NCI-H226 (cell line): ENCODE data around the gene TMEM252.

Source experiments
- DNase-seq: peaks from one replicate; pipeline ENCODE4 v3.0.0-alpha.2; 2015

TMEM252 gene

GRCh38 chr9:68495247-68495646 lies 45.4 kb downstream of the TMEM252 start:
- DNase-seq = no peak

- DNase-seq = no peak
These were observed 46.6 kb downstream of the TMEM252 start for GRCh38 chr9:68493958-68494577.

- no peak for DNase-seq
These were observed 47.1 kb downstream of the TMEM252 start for GRCh38 chr9:68493541-68493940.

GRCh38 chr9:68492806-68493205 lies 47.9 kb downstream of the TMEM252 start:
- DNase-seq = no peak

- DNase-seq = no peak
These were observed 51.0 kb downstream of the TMEM252 start for GRCh38 chr9:68489646-68490045.

- no peak for DNase-seq
These were observed 52.6 kb downstream of the TMEM252 start for GRCh38 chr9:68488126-68488525.
